HG03135 (cell line): ENCODE measurements around the gene NCR2.

Source experiments
- ATAC-seq: cut with Tn5 transposase; IDR thresholded peaks from one replicate; pipeline ENCODE4 v1.9.1; 2021; ENCODE audit warnings: mild to moderate bottlenecking, moderate library complexity; ENCODE audit not compliant: unreplicated experiment

The NCR2 gene

GRCh38 chr6:41392246-41392645 lies 56.8 kb downstream of the NCR2 start:
- no peak for ATAC-seq

- ATAC-seq: no peak
Measured at GRCh38 chr6:41396335-41396734, 60.9 kb downstream of the NCR2 start.

- ATAC-seq: no peak
Measured at GRCh38 chr6:41399424-41399823, 64.0 kb downstream of the NCR2 start.
